Panc1 (cell line): Measurements from ENCODE around the gene VWA8. TPM values are rescaled to one million over a fixed set of nuclear protein-coding genes. Genes with fewer than 3 reads are reported as not detected.

ENCODE experiments used
- ATAC-seq: fragments of 200-7000 bp; cut with Tn5 transposase; 2 replicates; pipeline ENCODE4 v1.9.1; 2020; ENCODE audit warnings: mild to moderate bottlenecking, moderate library complexity
- BruUV-seq: library from RNA; stranded (reverse); fragments of 400-500 nt; replicated peaks from 2 replicates; lab custom pipeline; 2021; lab: Mats Ljungman, UMichigan
- CTCF ChIA-PET: fragments of 300-600 bp; sonication (Branson Sonifier 250); formaldehyde crosslinking; loops from one replicate; lab custom pipeline; 2022; ENCODE audit warnings: antibody characterized with exemption; lab: Charles Lee
- POLR2A ChIA-PET: fragments of 300-600 bp; sonication (Branson Sonifier 250); formaldehyde crosslinking; loops from one replicate; lab custom pipeline; 2022; ENCODE audit warnings: antibody characterized with exemption; lab: Charles Lee
- DNase-seq: peaks from one replicate; pipeline ENCODE4 v3.0.0-alpha.2; 2010; ENCODE audit warnings: low read depth, low spot score
- H3K27ac ChIP-seq: 2 replicates; pipeline ENCODE4 v1.5.1; 2011; ENCODE audit warnings: mild to moderate bottlenecking, low read length, inconsistent platforms
- H3K27me3 ChIP-seq: fragments of 200-500 bp; sonication (Bioruptor generic); 2 replicates; pipeline ENCODE4 v1.6.0; 2014; ENCODE audit warnings: low read length, inconsistent platforms; ENCODE audit not compliant: control insufficient read depth, insufficient read depth
- H3K36me3 ChIP-seq: fragments of 200-500 bp; sonication (Bioruptor generic); 2 replicates; pipeline ENCODE4 v1.5.1; 2014; ENCODE audit warnings: inconsistent platforms, mild to moderate bottlenecking, low read length, moderate library complexity; ENCODE audit not compliant: control insufficient read depth, insufficient read depth
- H3K4me1 ChIP-seq: 2 replicates; pipeline ENCODE4 v1.5.1; 2011; ENCODE audit warnings: inconsistent platforms, mild to moderate bottlenecking, low read length, moderate library complexity; ENCODE audit not compliant: control insufficient read depth, insufficient read depth
- H3K4me3 ChIP-seq, 2 experiments: 2 replicates each; pipeline ENCODE4 v1.5.1; 2011 to 2012; ENCODE audit warnings: low read depth in 2 of 2, low read length in 2 of 2, mild to moderate bottlenecking in 2 of 2, inconsistent platforms in 1 of 2, moderate library complexity in 1 of 2
- H3K9me3 ChIP-seq: fragments of 200-500 bp; sonication (Bioruptor generic); 2 replicates; pipeline ENCODE4 v1.5.1; 2014; ENCODE audit warnings: low read depth, mild to moderate bottlenecking, inconsistent platforms, low read length, moderate library complexity; ENCODE audit not compliant: control insufficient read depth, insufficient read depth
- POLR2AphosphoS5 ChIP-seq: IDR thresholded peaks from 2 replicates; pipeline ENCODE4 v1.6.1; 2012; ENCODE audit warnings: mild to moderate bottlenecking, low read depth, low read length, moderate library complexity
- REST ChIP-seq, 2 experiments: IDR thresholded peaks; 2 replicates each; pipeline ENCODE4 v1.6.1; 2011 to 2012; ENCODE audit warnings: low read depth in 2 of 2, control low read depth in 1 of 2, low read length in 1 of 2, mild to moderate bottlenecking in 1 of 2, moderate library complexity in 1 of 2; ENCODE audit not compliant: insufficient read depth in 1 of 2
- SIN3A ChIP-seq: IDR thresholded peaks from 2 replicates; pipeline ENCODE4 v1.6.1; 2012; ENCODE audit warnings: low read depth, mild to moderate bottlenecking, low read length, moderate library complexity, borderline replicate concordance; ENCODE audit not compliant: insufficient read depth
- TCF7L2 ChIP-seq: IDR thresholded peaks from 2 replicates; pipeline ENCODE4 v1.6.1; 2011; ENCODE audit warnings: mild to moderate bottlenecking, low read depth, low read length, inconsistent platforms
- in situ Hi-C: cut with HindIII; loops from 2 replicates; pipeline ENCODE4 v1.10.0; 2016; ENCODE audit warnings: low sequenced_read_pairs, low pct_unique_long_range_greater_than_20kb
- intact Hi-C: fragments of 100-400 bp; cut with micrococcal nuclease; formaldehyde crosslinking; loops from one replicate; pipeline ENCODE4 v1.10.0; 2022; ENCODE audit not compliant: unreplicated experiment
- total RNA-seq: library from RNA; stranded (reverse); gene quantifications from one replicate; pipeline ENCODE4 v1.2.1, GENCODE V29; 2021; ENCODE audit not compliant: unreplicated experiment
- TF ChIP-seq, protein P1 (sequence below): fragments of 450-650 bp; IDR thresholded peaks from 2 replicates; pipeline ENCODE4 v1.5.1; 2017; ENCODE audit warnings: mild to moderate bottlenecking

VWA8 gene
- total RNA-seq, 1 experiment from 2014 or later, result 11.2 TPM

DNA sequence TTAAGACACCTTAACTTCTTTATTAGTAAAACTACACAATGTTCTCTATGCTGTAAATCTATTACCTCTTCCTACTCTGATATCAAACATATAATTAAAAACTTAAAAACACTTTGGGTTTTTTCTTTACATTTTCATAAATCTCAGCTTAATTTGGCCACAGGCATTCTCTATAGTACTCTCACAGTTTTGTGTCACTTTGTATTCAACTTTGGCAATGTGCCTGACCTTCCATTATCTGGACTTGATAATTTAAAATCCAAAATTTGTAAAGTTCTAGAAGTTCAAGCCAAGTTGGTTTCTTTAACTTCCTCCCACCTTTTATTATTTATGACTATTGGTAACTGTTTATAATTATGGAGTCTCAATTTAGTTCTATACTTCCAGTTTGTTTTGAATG lies 46.4 kb downstream of the VWA8 start:
- no peaks in the 10 kb centered on the region for H3K27me3 ChIP-seq
- TF ChIP-seq POLR2AphosphoS5, result no peak
- no peak for TF ChIP-seq SIN3A
- TF ChIP-seq, protein P1, sequence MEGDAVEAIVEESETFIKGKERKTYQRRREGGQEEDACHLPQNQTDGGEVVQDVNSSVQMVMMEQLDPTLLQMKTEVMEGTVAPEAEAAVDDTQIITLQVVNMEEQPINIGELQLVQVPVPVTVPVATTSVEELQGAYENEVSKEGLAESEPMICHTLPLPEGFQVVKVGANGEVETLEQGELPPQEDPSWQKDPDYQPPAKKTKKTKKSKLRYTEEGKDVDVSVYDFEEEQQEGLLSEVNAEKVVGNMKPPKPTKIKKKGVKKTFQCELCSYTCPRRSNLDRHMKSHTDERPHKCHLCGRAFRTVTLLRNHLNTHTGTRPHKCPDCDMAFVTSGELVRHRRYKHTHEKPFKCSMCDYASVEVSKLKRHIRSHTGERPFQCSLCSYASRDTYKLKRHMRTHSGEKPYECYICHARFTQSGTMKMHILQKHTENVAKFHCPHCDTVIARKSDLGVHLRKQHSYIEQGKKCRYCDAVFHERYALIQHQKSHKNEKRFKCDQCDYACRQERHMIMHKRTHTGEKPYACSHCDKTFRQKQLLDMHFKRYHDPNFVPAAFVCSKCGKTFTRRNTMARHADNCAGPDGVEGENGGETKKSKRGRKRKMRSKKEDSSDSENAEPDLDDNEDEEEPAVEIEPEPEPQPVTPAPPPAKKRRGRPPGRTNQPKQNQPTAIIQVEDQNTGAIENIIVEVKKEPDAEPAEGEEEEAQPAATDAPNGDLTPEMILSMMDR, result no peak
- TF ChIP-seq REST (IDR thresholded peaks at IDR 0.05; ENCODE audit: insufficient read depth in 1 of 2, low read depth in 2 of 2, low read length in 1 of 2), result no peak
- no peak for TF ChIP-seq TCF7L2
- BruUV-seq, result no TSS peak
- intact Hi-C loops (no loop called here), in situ Hi-C loops (no loop called here)
- H3K9me3 ChIP-seq, result no peaks in the 10 kb centered on the region
- no peaks in the 10 kb centered on the region; the same call in 1 of the 2 replicates for H3K36me3 ChIP-seq
- ATAC-seq, result no peak
- H3K4me1 ChIP-seq, result peaks cover 3% of the 10 kb centered on the region; the same call in 1 of the 2 replicates
- H3K4me3 ChIP-seq, result no peak overlapping the region
- H3K27ac ChIP-seq, result no peak overlapping the region
- ChIA-PET CTCF (no interaction called here), POLR2A (no interaction called here)
- no peak for DNase-seq

DNA sequence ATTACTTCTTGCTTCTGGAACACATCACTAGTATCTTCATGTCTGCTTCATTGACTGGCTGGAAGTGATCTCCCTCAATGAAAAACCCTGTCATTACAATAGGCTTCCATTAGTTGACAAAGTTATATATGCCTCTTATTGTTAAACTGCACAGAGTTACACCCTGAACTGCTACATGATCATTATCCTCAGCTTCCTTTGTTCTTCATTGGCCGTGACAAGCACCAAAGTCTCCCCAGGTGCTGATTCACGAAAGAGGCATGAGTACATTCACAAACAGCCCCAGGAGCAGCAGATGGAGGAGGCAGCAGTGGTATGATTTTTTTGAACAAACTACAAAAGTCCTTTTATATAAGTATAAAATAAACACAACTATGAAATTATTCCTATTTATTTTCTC lies 51.4 kb downstream of the VWA8 start:
- Histone ChIP-seq H3K27me3 (no peaks in the 10 kb centered on the region), H3K27ac (no peak overlapping the region), H3K9me3 (no peaks in the 10 kb centered on the region), H3K4me3 (no peak overlapping the region), H3K4me1 (no peaks in the 10 kb centered on the region), H3K36me3 (peaks cover 4% of the 10 kb centered on the region; the same call in 1 of the 2 replicates)
- intact Hi-C loops, result loop anchor here (10.0 kb wide), 1 partner anchor 205 kb away; no protein-coding TSS in a partner anchor
- no peak for ATAC-seq
- CTCF ChIA-PET, result no interaction called here
- POLR2A ChIA-PET, result interaction anchor here (0.6 kb wide), 1 partner anchor 97 kb away, joined by 8 read pairs; no protein-coding TSS in a partner anchor
- DNase-seq, result no peak
- TF ChIP-seq REST (IDR thresholded peaks at IDR 0.05; ENCODE audit: insufficient read depth in 1 of 2, low read depth in 2 of 2, low read length in 1 of 2), result no peak
- TF ChIP-seq, protein P1, result no peak
- TF ChIP-seq POLR2AphosphoS5, result no peak
- TF ChIP-seq TCF7L2, result no peak
- TF ChIP-seq SIN3A, result no peak
- in situ Hi-C loops, result no loop called here
- BruUV-seq, result no TSS peak
